ENCODE data around the gene STARD7.
A peak's percentile ranks its signal among the peaks of the same experiment; 100 is the strongest.

The STARD7 gene

DNA sequence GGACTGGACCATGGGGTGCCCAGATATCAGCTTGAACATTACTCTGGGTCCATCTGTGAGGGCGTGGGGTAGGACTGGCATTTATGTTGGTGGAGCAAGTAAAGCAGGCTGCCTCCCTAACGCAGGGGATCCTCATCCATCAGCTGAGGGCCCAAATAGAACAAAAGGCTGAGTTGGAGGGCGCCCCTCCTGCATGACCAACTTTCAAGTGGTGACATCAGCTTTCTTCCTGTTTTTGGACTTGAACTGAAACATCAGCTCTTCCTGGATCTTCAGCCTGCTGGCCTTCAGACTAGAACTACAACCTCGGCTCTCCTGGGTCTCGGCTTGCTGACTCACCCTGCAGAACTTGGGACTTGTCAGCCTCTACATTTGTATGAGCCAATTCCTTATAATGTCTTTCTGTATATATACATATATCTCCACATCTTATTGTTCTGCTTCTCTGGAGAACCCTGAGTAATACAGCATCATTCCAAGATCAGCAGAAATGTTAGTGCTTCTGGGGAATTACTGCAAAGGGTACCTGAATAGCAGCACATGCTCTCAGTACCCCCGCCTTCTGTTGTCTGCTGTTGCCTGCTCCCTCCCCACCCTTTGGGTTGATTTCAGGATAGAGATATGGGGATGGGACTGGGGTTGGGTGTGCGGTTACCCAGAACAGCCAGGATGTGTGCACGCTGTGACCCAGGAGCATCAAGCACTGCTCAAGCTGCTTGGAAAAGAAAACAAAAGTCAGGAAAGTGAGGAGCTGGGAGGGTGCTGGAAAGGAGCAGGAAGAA lies 37.2 kb upstream of the STARD7 start:
- no peaks in the 10 kb centered on the region for H3K9me3 ChIP-seq (ENCODE audit: control insufficient read depth, low read length)
- no peak overlapping the region for H2BK12ac ChIP-seq (ENCODE audit: low read length in 2 of 2)
- H3K79me1 ChIP-seq (replicated peaks; ENCODE audit: low read length, poor library complexity, severe bottlenecking): peaks cover 3% of the 10 kb centered on the region
- no peak overlapping the region for H2BK15ac ChIP-seq (ENCODE audit: low read depth, poor library complexity, severe bottlenecking)
- no peak overlapping the region for H4K8ac ChIP-seq (ENCODE audit: low read length)
- H2BK120ac ChIP-seq (ENCODE audit: low read depth, low read length): no peak overlapping the region
- no peak overlapping the region for H3K4me3 ChIP-seq (ENCODE audit: insufficient read depth in 1 of 2, low read depth in 1 of 2, low read length in 2 of 2)
- H3K23ac ChIP-seq (ENCODE audit: low read length in 2 of 2): no peak overlapping the region
- no peak overlapping the region for H2AFZ ChIP-seq (ENCODE audit: low read depth, low read length)
- peaks cover 2% of the 10 kb centered on the region for H3K4me1 ChIP-seq (ENCODE audit: control insufficient read depth, insufficient read depth, low read depth, low read length)
- H3K18ac ChIP-seq (ENCODE audit: low read depth in 1 of 2, low read length in 2 of 2): no peak overlapping the region
- peak overlapping the region; percentile 4 for H3K9ac ChIP-seq (ENCODE audit: low read length)
- H3K27me3 ChIP-seq (ENCODE audit: control insufficient read depth in 1 of 2, insufficient read depth in 1 of 2, low read length in 2 of 2): no peaks in the 10 kb centered on the region
- WGBS: 92% methylated on average over 7 of the region's 8 CpGs
- peak; percentile 32 for DNase-seq
- H4K91ac ChIP-seq (ENCODE audit: low read length): no peak overlapping the region
- H2AK5ac ChIP-seq (ENCODE audit: low read length, severe bottlenecking): no peak overlapping the region
- H3K14ac ChIP-seq (ENCODE audit: low read length in 2 of 2): peak overlapping the region in 1 of 2 experiments; percentile 53
- H3K4me2 ChIP-seq (ENCODE audit: low read length, poor library complexity, severe bottlenecking): no peak overlapping the region
- H3K4ac ChIP-seq (ENCODE audit: low read depth in 1 of 2, low read length in 2 of 2): no peak overlapping the region
- H2BK5ac ChIP-seq (ENCODE audit: low read depth, low read length, poor library complexity, severe bottlenecking): no peak overlapping the region
- peaks cover 4 to 11% of the 10 kb centered on the region in 2 experiments for H3K36me3 ChIP-seq (ENCODE audit: control insufficient read depth in 1 of 2, insufficient read depth in 2 of 2, low read depth in 1 of 2, low read length in 2 of 2)
- H3K27ac ChIP-seq (ENCODE audit: low read length, poor library complexity, severe bottlenecking): no peak overlapping the region

DNA sequence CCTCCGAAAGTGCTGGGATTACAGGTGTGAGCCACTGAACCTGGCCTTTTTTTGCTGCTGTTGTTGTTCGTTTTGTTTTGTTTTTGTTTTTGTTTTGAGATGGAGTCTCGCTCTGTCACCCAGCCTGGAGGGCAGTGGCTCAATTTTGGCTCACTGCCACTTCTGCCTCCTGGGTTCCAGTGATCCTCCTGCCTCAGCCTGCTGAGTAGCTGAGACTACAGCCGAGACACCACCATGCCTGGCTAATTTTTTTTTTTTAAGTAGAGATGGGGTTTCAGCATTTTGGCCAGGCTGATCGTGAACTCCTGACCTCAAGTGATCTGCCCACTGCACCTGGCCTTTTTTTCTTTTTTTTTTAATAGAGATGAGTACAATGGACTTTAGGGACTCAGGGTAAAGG lies 35.2 kb upstream of the STARD7 start:
- H3K18ac ChIP-seq (ENCODE audit: low read depth in 1 of 2, low read length in 2 of 2): no peak overlapping the region
- no peak overlapping the region for H3K4me2 ChIP-seq (ENCODE audit: low read length, poor library complexity, severe bottlenecking)
- no peak overlapping the region for H3K14ac ChIP-seq (ENCODE audit: low read length in 2 of 2)
- H3K4me3 ChIP-seq (ENCODE audit: insufficient read depth in 1 of 2, low read depth in 1 of 2, low read length in 2 of 2): no peak overlapping the region
- H3K23ac ChIP-seq (ENCODE audit: low read length in 2 of 2): no peak overlapping the region
- H3K27me3 ChIP-seq (ENCODE audit: control insufficient read depth in 1 of 2, insufficient read depth in 1 of 2, low read length in 2 of 2): no peaks in the 10 kb centered on the region
- no peak overlapping the region for H2BK5ac ChIP-seq (ENCODE audit: low read depth, low read length, poor library complexity, severe bottlenecking)
- 93% methylated on average over 5 of the region's 5 CpGs for WGBS
- no peaks in the 10 kb centered on the region for H3K9me3 ChIP-seq (ENCODE audit: control insufficient read depth, low read length)
- peaks cover 11 to 13% of the 10 kb centered on the region in 2 experiments for H3K36me3 ChIP-seq (ENCODE audit: control insufficient read depth in 1 of 2, insufficient read depth in 2 of 2, low read depth in 1 of 2, low read length in 2 of 2)
- no peak overlapping the region for H2BK15ac ChIP-seq (ENCODE audit: low read depth, poor library complexity, severe bottlenecking)
- no peak for DNase-seq
- H2BK12ac ChIP-seq (ENCODE audit: low read length in 2 of 2): no peak overlapping the region
- no peak overlapping the region for H4K8ac ChIP-seq (ENCODE audit: low read length)
- H2AFZ ChIP-seq (ENCODE audit: low read depth, low read length): no peak overlapping the region
- H3K4me1 ChIP-seq (ENCODE audit: control insufficient read depth, insufficient read depth, low read depth, low read length): peaks cover 2% of the 10 kb centered on the region
- H4K91ac ChIP-seq (ENCODE audit: low read length): no peak overlapping the region
- H2AK5ac ChIP-seq (ENCODE audit: low read length, severe bottlenecking): no peak overlapping the region
- H3K27ac ChIP-seq (ENCODE audit: low read length, poor library complexity, severe bottlenecking): no peak overlapping the region
- no peak overlapping the region for H3K4ac ChIP-seq (ENCODE audit: low read depth in 1 of 2, low read length in 2 of 2)
- no peaks in the 10 kb centered on the region for H3K79me1 ChIP-seq (replicated peaks; ENCODE audit: low read length, poor library complexity, severe bottlenecking)
- H2BK120ac ChIP-seq (ENCODE audit: low read depth, low read length): no peak overlapping the region
- H3K9ac ChIP-seq (ENCODE audit: low read length): no peak overlapping the region

DNA sequence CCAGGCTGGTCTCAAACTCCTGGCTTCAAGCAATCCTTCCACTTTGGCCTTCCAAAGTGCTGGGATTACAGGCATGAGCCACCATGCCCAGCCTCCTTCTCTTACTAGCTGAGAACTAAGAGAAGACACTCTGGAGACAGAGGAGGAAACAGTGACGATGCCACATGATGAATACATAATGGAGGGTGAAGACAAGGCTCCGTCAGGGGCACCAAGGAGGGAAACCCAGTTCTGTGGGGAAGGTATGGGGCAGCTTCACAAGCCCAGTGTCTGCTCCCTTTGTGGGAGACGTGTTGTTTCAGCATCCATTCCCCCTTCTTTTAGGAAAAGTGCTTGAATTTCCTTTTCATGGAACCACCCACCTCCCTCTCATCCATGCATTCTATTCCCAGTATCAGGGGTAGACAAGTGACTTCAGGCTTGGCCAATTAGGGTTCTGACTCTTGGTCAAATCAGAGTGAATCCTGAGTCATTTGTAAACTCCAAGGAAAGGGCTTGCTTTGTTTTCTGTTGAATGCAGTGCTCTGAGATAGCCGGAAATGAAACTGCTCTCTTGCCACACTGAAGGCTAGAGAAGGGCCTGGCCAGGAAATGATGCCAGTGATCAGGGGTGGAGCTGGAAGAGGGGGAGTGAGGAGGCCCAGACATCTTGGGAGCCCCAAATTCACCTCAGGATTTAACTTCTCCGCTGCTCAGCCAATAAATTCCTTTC lies 33.4 kb upstream of the STARD7 start:
- Histone ChIP-seq H3K14ac (ENCODE audit: low read length in 2 of 2) (no peak overlapping the region), H3K79me1 (replicated peaks; ENCODE audit: low read length, poor library complexity, severe bottlenecking) (peaks cover 2% of the 10 kb centered on the region), H2BK120ac (ENCODE audit: low read depth, low read length) (no peak overlapping the region), H3K4me2 (ENCODE audit: low read length, poor library complexity, severe bottlenecking) (no peak overlapping the region), H3K27ac (ENCODE audit: low read length, poor library complexity, severe bottlenecking) (no peak overlapping the region), H3K4ac (ENCODE audit: low read depth in 1 of 2, low read length in 2 of 2) (peak overlapping the region in 1 of 2 experiments; percentile 18), H4K8ac (ENCODE audit: low read length) (peak overlapping the region; percentile 4), H3K18ac (ENCODE audit: low read depth in 1 of 2, low read length in 2 of 2) (no peak overlapping the region), H3K4me1 (ENCODE audit: control insufficient read depth, insufficient read depth, low read depth, low read length) (peaks cover 2% of the 10 kb centered on the region), H3K9me3 (ENCODE audit: control insufficient read depth, low read length) (no peaks in the 10 kb centered on the region), H3K36me3 (ENCODE audit: control insufficient read depth in 1 of 2, insufficient read depth in 2 of 2, low read depth in 1 of 2, low read length in 2 of 2) (peaks cover 13% of the 10 kb centered on the region in 2 experiments), H3K9ac (ENCODE audit: low read length) (peak overlapping the region; percentile 16), H4K91ac (ENCODE audit: low read length) (no peak overlapping the region), H2BK12ac (ENCODE audit: low read length in 2 of 2) (no peak overlapping the region), H3K27me3 (ENCODE audit: control insufficient read depth in 1 of 2, insufficient read depth in 1 of 2, low read length in 2 of 2) (no peaks in the 10 kb centered on the region), H2BK5ac (ENCODE audit: low read depth, low read length, poor library complexity, severe bottlenecking) (no peak overlapping the region), H3K4me3 (ENCODE audit: insufficient read depth in 1 of 2, low read depth in 1 of 2, low read length in 2 of 2) (no peak overlapping the region), H2BK15ac (ENCODE audit: low read depth, poor library complexity, severe bottlenecking) (no peak overlapping the region), H3K23ac (ENCODE audit: low read length in 2 of 2) (no peak overlapping the region), H2AK5ac (ENCODE audit: low read length, severe bottlenecking) (no peak overlapping the region), H2AFZ (ENCODE audit: low read depth, low read length) (no peak overlapping the region)
- WGBS: 87% methylated on average over 3 of the region's 5 CpGs
- peak; percentile 74 for DNase-seq

DNA sequence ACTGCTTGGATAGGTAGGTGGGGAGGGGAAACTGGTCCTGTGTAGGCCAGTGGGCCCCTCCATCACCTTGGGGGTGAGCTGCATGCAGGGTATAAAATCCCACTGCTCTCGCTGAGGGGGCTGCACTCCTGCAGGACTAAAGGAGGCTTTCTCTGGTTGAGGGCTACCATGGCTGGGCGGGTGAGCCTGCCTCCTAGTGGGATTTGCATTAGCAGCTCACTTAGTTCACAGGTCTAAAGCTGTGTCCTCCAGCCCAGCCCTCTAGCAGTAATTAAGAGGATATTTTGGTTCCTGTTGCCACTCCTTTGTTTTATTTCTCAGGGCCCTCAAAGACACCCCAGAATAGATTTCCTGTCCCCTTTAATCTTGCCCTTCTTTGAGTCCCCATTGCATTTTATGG lies 32.6 kb upstream of the STARD7 start:
- no peak overlapping the region for H3K23ac ChIP-seq (ENCODE audit: low read length in 2 of 2)
- H4K91ac ChIP-seq (ENCODE audit: low read length): no peak overlapping the region
- H2AK5ac ChIP-seq (ENCODE audit: low read length, severe bottlenecking): no peak overlapping the region
- no peak overlapping the region for H2BK12ac ChIP-seq (ENCODE audit: low read length in 2 of 2)
- no peak overlapping the region for H3K27ac ChIP-seq (ENCODE audit: low read length, poor library complexity, severe bottlenecking)
- no peak overlapping the region for H3K4ac ChIP-seq (ENCODE audit: low read depth in 1 of 2, low read length in 2 of 2)
- WGBS: 58% methylated on average over 2 of the region's 2 CpGs
- H3K79me1 ChIP-seq (replicated peaks; ENCODE audit: low read length, poor library complexity, severe bottlenecking): peaks cover 2% of the 10 kb centered on the region
- no peak overlapping the region for H2AFZ ChIP-seq (ENCODE audit: low read depth, low read length)
- H4K8ac ChIP-seq (ENCODE audit: low read length): no peak overlapping the region
- H3K9ac ChIP-seq (ENCODE audit: low read length): no peak overlapping the region
- no peak overlapping the region for H3K4me3 ChIP-seq (ENCODE audit: insufficient read depth in 1 of 2, low read depth in 1 of 2, low read length in 2 of 2)
- no peaks in the 10 kb centered on the region for H3K27me3 ChIP-seq (ENCODE audit: control insufficient read depth in 1 of 2, insufficient read depth in 1 of 2, low read length in 2 of 2)
- no peak overlapping the region for H2BK5ac ChIP-seq (ENCODE audit: low read depth, low read length, poor library complexity, severe bottlenecking)
- H2BK15ac ChIP-seq (ENCODE audit: low read depth, poor library complexity, severe bottlenecking): no peak overlapping the region
- peaks cover 10 to 17% of the 10 kb centered on the region in 2 experiments for H3K36me3 ChIP-seq (ENCODE audit: control insufficient read depth in 1 of 2, insufficient read depth in 2 of 2, low read depth in 1 of 2, low read length in 2 of 2)
- no peak overlapping the region for H3K14ac ChIP-seq (ENCODE audit: low read length in 2 of 2)
- no peak overlapping the region for H3K4me2 ChIP-seq (ENCODE audit: low read length, poor library complexity, severe bottlenecking)
- H3K9me3 ChIP-seq (ENCODE audit: control insufficient read depth, low read length): no peaks in the 10 kb centered on the region
- H3K18ac ChIP-seq (ENCODE audit: low read depth in 1 of 2, low read length in 2 of 2): no peak overlapping the region
- no peak overlapping the region for H2BK120ac ChIP-seq (ENCODE audit: low read depth, low read length)
- no peak for DNase-seq
- peaks cover 2% of the 10 kb centered on the region for H3K4me1 ChIP-seq (ENCODE audit: control insufficient read depth, insufficient read depth, low read depth, low read length)

Measured in mesenchymal stem cell (in vitro differentiated cells and primary cell).